NT2/D1 (cell line): ENCODE measurements around the gene TSPAN32.
"Not testable (repeated sequence)": the region's sequence is repeated elsewhere in the genome, so short reads cannot be mapped to it uniquely, and the experiment has no call there.

Source experiments
- DNase-seq: peaks from one replicate; pipeline ENCODE4 v3.0.0-alpha.2; 2011; ENCODE audit warnings: low read depth, low spot score
- H3K27me3 ChIP-seq: 2 replicates; pipeline ENCODE4 v1.6.0; 2011; ENCODE audit warnings: mild to moderate bottlenecking; ENCODE audit not compliant: insufficient read length, insufficient read depth
- H3K36me3 ChIP-seq: 2 replicates; pipeline ENCODE4 v1.6.1; 2011; ENCODE audit warnings: mild to moderate bottlenecking, low read length, mixed read lengths; ENCODE audit not compliant: insufficient read depth, insufficient read length
- H3K4me1 ChIP-seq: 2 replicates; pipeline ENCODE4 v1.5.1; 2011; ENCODE audit not compliant: insufficient read depth, insufficient read length
- H3K4me3 ChIP-seq: 2 replicates; pipeline ENCODE4 v1.5.1; 2011; ENCODE audit warnings: low read depth; ENCODE audit not compliant: insufficient read length
- H3K9ac ChIP-seq: 2 replicates; pipeline ENCODE4 v1.6.0; 2011; ENCODE audit warnings: low read depth; ENCODE audit not compliant: insufficient read length
- H3K9me3 ChIP-seq: 2 replicates; pipeline ENCODE4 v1.5.1; 2011; ENCODE audit warnings: mild to moderate bottlenecking, low read length; ENCODE audit not compliant: insufficient read depth
- SUZ12 ChIP-seq: IDR thresholded peaks from 2 replicates; pipeline ENCODE4 v1.6.1; 2011; ENCODE audit not compliant: insufficient read length, insufficient read depth; ENCODE audit errors: extremely low read depth
- YY1 ChIP-seq: IDR thresholded peaks from 2 replicates; pipeline ENCODE4 v1.6.1; 2011; ENCODE audit not compliant: insufficient read length, insufficient read depth
- ZNF274 ChIP-seq: IDR thresholded peaks from 2 replicates; pipeline ENCODE4 v1.6.1; 2011; ENCODE audit warnings: mild to moderate bottlenecking, low read depth, low read length

TSPAN32 gene

GRCh38 chr11:2330696-2331095, 28.9 kb downstream of the TSPAN32 start:
- DNase-seq = no peak
- H3K9ac ChIP-seq = no peak overlapping the region
- H3K36me3 ChIP-seq = no peaks in the 10 kb centered on the region
- no peaks in the 10 kb centered on the region for H3K4me1 ChIP-seq
- no peaks in the 10 kb centered on the region for H3K27me3 ChIP-seq
- H3K9me3 ChIP-seq = peaks cover 24% of the 10 kb centered on the region
- TF ChIP-seq YY1 (no peak), SUZ12 (no peak), ZNF274 (no peak)
- H3K4me3 ChIP-seq = no peak overlapping the region

GRCh38 chr11:2331404-2331803, 29.6 kb downstream of the TSPAN32 start:
- no peak overlapping the region for H3K4me3 ChIP-seq
- no peak for TF ChIP-seq SUZ12
- TF ChIP-seq ZNF274 = no peak
- TF ChIP-seq YY1 = no peak

GRCh38 chr11:2332569-2332968, 30.8 kb downstream of the TSPAN32 start:
- not testable (repeated sequence) for H3K4me1 ChIP-seq, H3K36me3 ChIP-seq, DNase-seq, H3K9ac ChIP-seq, H3K27me3 ChIP-seq, H3K4me3 ChIP-seq
- peaks cover 24% of the 10 kb centered on the region for H3K9me3 ChIP-seq

More at GRCh38 chr11:2331404-2331803, 29.6 kb downstream of the TSPAN32 start:
- no peak for DNase-seq
- Histone ChIP-seq H3K4me1 (no peaks in the 10 kb centered on the region), H3K36me3 (no peaks in the 10 kb centered on the region), H3K9ac (no peak overlapping the region), H3K9me3 (peaks cover 24% of the 10 kb centered on the region), H3K27me3 (no peaks in the 10 kb centered on the region)

GRCh38 chr11:2333486-2334205, 31.8 kb downstream of the TSPAN32 start:
- not testable (repeated sequence) for H3K9ac ChIP-seq, H3K4me1 ChIP-seq, H3K36me3 ChIP-seq, H3K27me3 ChIP-seq, H3K4me3 ChIP-seq, DNase-seq
- H3K9me3 ChIP-seq = peaks cover 24% of the 10 kb centered on the region

GRCh38 chr11:2335286-2335685, 33.5 kb downstream of the TSPAN32 start:
- not testable (repeated sequence) for H3K9ac ChIP-seq, H3K4me3 ChIP-seq, H3K36me3 ChIP-seq, H3K4me1 ChIP-seq, H3K27me3 ChIP-seq, DNase-seq
- peaks cover 15% of the 10 kb centered on the region for H3K9me3 ChIP-seq

GRCh38 chr11:2338760-2339159, 36.9 kb downstream of the TSPAN32 start:
- not testable (repeated sequence) for H3K4me3 ChIP-seq, DNase-seq, H3K27me3 ChIP-seq

GRCh38 chr11:2342557-2342956, 40.7 kb downstream of the TSPAN32 start:
- no peaks in the 10 kb centered on the region for H3K36me3 ChIP-seq
- H3K4me1 ChIP-seq = peaks cover 2% of the 10 kb centered on the region
- no peak for DNase-seq
- peaks cover 51% of the 10 kb centered on the region for H3K9me3 ChIP-seq
- no peak overlapping the region for H3K4me3 ChIP-seq
- TF ChIP-seq SUZ12 (no peak), YY1 (no peak), ZNF274 (no peak)
- H3K9ac ChIP-seq = no peak overlapping the region
- H3K27me3 ChIP-seq = no peaks in the 10 kb centered on the region

More at GRCh38 chr11:2338760-2339159, 36.9 kb downstream of the TSPAN32 start:
- H3K9ac ChIP-seq, H3K36me3 ChIP-seq, H3K4me1 ChIP-seq: not testable (repeated sequence)
- H3K9me3 ChIP-seq = peaks cover 23% of the 10 kb centered on the region

- TF ChIP-seq SUZ12 (no peak), ZNF274 (no peak), YY1 (no peak)
- Histone ChIP-seq H3K9ac (no peak overlapping the region), H3K4me1 (peaks cover 2% of the 10 kb centered on the region), H3K4me3 (no peak overlapping the region), H3K27me3 (no peaks in the 10 kb centered on the region), H3K36me3 (no peaks in the 10 kb centered on the region), H3K9me3 (peaks cover 56% of the 10 kb centered on the region)
- DNase-seq = no peak
Observed at GRCh38 chr11:2342981-2343380, 41.2 kb downstream of the TSPAN32 start.
